SK-N-SH (cell line): ENCODE data around the gene D2HGDH. TPM values are rescaled to one million over a fixed set of nuclear protein-coding genes. Genes with fewer than 3 reads are reported as not detected.

Experiments
- CTCF ChIA-PET: fragments of 300-600, 350-600 bp; formaldehyde crosslinking; extraction: SDS; loops from one replicate; lab custom pipeline; 2021; lab: Yijun Ruan, JAX
- POLR2A ChIA-PET: fragments of 350-600 bp; sonication (Branson Sonifier 250); formaldehyde crosslinking; extraction: SDS; loops from one replicate; lab custom pipeline; 2020; ENCODE audit warnings: antibody characterized with exemption, inconsistent platforms; lab: Yijun Ruan, JAX
- DNase-seq: peaks from one replicate; pipeline ENCODE4 v3.0.0; 2012
- H2AFZ ChIP-seq: fragments of 200-600 bp; sonication (generic); 2 replicates; pipeline ENCODE4 v1.8.1; 2016; ENCODE audit warnings: antibody characterized with exemption, mild to moderate bottlenecking, low read depth
- H3F3A ChIP-seq: fragments of 200-600 bp; sonication (generic); replicated peaks from 2 replicates; pipeline ENCODE3; 2016; ENCODE audit warnings: antibody characterized with exemption, mild to moderate bottlenecking; ENCODE audit not compliant: insufficient read depth
- H3K27ac ChIP-seq, 2 experiments: fragments of 200-500 bp in 1 of 2; fragments of 200-600 bp in 1 of 2; sonication (Bioruptor generic) in 1 of 2; sonication (generic), shearing (Covaris generic) in 1 of 2; 2 replicates each; pipeline versions ENCODE4 v1.5.1 to v1.6.1; 2014 to 2016; ENCODE audit warnings: low read depth in 2 of 2, inconsistent platforms in 1 of 2, low read length in 1 of 2, mild to moderate bottlenecking in 1 of 2, mixed read lengths in 1 of 2
- H3K27me3 ChIP-seq: fragments of 200-600 bp; sonication (generic), shearing (Covaris generic); 2 replicates; pipeline ENCODE4 v1.6.1; 2016; ENCODE audit warnings: mixed run types; ENCODE audit not compliant: insufficient read depth
- H3K36me3 ChIP-seq, 2 experiments: fragments of 200-500 bp in 1 of 2; fragments of 200-600 bp in 1 of 2; sonication (Bioruptor generic) in 1 of 2; sonication (generic) in 1 of 2; replicated peaks in 1 of 2; 2 replicates each; pipeline versions ENCODE3 to v1.5.1; 2014 to 2016; ENCODE audit warnings: low read length in 1 of 2, mild to moderate bottlenecking in 1 of 2; ENCODE audit not compliant: insufficient read depth in 2 of 2, control insufficient read depth in 1 of 2
- H3K4me1 ChIP-seq, 2 experiments: fragments of 200-500 bp in 1 of 2; fragments of 200-600 bp in 1 of 2; sonication (Bioruptor generic) in 1 of 2; sonication (generic), shearing (Covaris generic) in 1 of 2; 2 replicates each; pipeline versions ENCODE4 v1.5.1 to v1.6.1; 2014 to 2016; ENCODE audit warnings: low read depth in 1 of 2, low read length in 1 of 2, mixed run types in 1 of 2; ENCODE audit not compliant: insufficient read depth in 2 of 2, control insufficient read depth in 1 of 2
- H3K4me2 ChIP-seq: fragments of 200-600 bp; sonication (generic), shearing (Covaris generic); 2 replicates; pipeline ENCODE4 v1.6.1; 2017; ENCODE audit warnings: mixed run types
- H3K4me3 ChIP-seq, 2 experiments: fragments of 200-500 bp in 1 of 2; fragments of 200-600 bp in 1 of 2; sonication (Bioruptor generic) in 1 of 2; sonication (generic), shearing (Covaris generic) in 1 of 2; 2 replicates each; pipeline versions ENCODE4 v1.5.1 to v1.8.1; 2014 to 2016; ENCODE audit warnings: low read depth in 2 of 2, inconsistent platforms in 1 of 2, low read length in 1 of 2, mild to moderate bottlenecking in 1 of 2, mixed read lengths in 1 of 2, moderate library complexity in 1 of 2
- H3K79me2 ChIP-seq: fragments of 200-600 bp; sonication (generic); 2 replicates; pipeline ENCODE4 v1.8.1; 2017; ENCODE audit warnings: mild to moderate bottlenecking; ENCODE audit not compliant: insufficient read depth
- H3K9ac ChIP-seq: fragments of 200-600 bp; sonication (generic); 2 replicates; pipeline ENCODE4 v1.6.1; 2017; ENCODE audit warnings: mixed run types
- H3K9me2 ChIP-seq: fragments of 200-600 bp; sonication (generic); 2 replicates; pipeline ENCODE4 v1.6.1; 2017; ENCODE audit warnings: mixed run types
- H3K9me3 ChIP-seq: fragments of 200-600 bp; sonication (generic); 2 replicates; pipeline ENCODE4 v1.6.1; 2017; ENCODE audit warnings: mixed run types, mild to moderate bottlenecking, moderate library complexity
- H4K20me1 ChIP-seq: fragments of 200-600 bp; sonication (generic); 2 replicates; pipeline ENCODE4 v1.6.1; 2017; ENCODE audit warnings: mild to moderate bottlenecking, mixed run types; ENCODE audit not compliant: insufficient read depth
- ELF1 ChIP-seq: IDR thresholded peaks from 2 replicates; pipeline ENCODE4 v1.4.0; 2012
- EP300 ChIP-seq, 2 experiments: IDR thresholded peaks; 2 replicates each; pipeline versions ENCODE4 v1.4.0 to v1.6.1; 2012; ENCODE audit warnings: borderline replicate concordance in 1 of 2, low read depth in 1 of 2, low read length in 1 of 2
- FOXJ3 ChIP-seq: sonication (generic); formaldehyde crosslinking; IDR thresholded peaks from 2 replicates; pipeline ENCODE4 v1.5.1; 2020; ENCODE audit warnings: mild to moderate bottlenecking, missing genetic modification reagents
- GATA2 ChIP-seq: sonication (generic); formaldehyde crosslinking; IDR thresholded peaks from 2 replicates; pipeline ENCODE4 v1.5.0; 2020; ENCODE audit warnings: mild to moderate bottlenecking, missing genetic modification reagents
- IRF3 ChIP-seq: fragments of 150-350 bp; IDR thresholded peaks from 2 replicates; pipeline ENCODE4 v1.6.1; 2016; ENCODE audit warnings: mild to moderate bottlenecking, low read depth, low read length
- MEF2A ChIP-seq: IDR thresholded peaks from 2 replicates; pipeline ENCODE4 v1.4.0; 2012; ENCODE audit warnings: low read depth, borderline replicate concordance
- POLR2AphosphoS5 ChIP-seq: IDR thresholded peaks from 2 replicates; pipeline ENCODE4 v1.6.1; 2012; ENCODE audit warnings: low read depth, low read length
- RCOR1 ChIP-seq: fragments of 150-350 bp; IDR thresholded peaks from 2 replicates; pipeline ENCODE4 v1.6.1; 2017; ENCODE audit warnings: antibody characterized with exemption, low read length
- REST ChIP-seq: IDR thresholded peaks from 2 replicates; pipeline ENCODE4 v1.6.1; 2012; ENCODE audit warnings: mild to moderate bottlenecking, low read depth, low read length, moderate library complexity
- RXRA ChIP-seq: IDR thresholded peaks from 2 replicates; pipeline ENCODE4 v1.4.0; 2012; ENCODE audit warnings: low read depth, mild to moderate bottlenecking, borderline replicate concordance
- TCF12 ChIP-seq: IDR thresholded peaks from 2 replicates; pipeline ENCODE4 v1.4.0; 2012
- TEAD4 ChIP-seq: IDR thresholded peaks from 2 replicates; pipeline ENCODE4 v1.4.0; 2012; ENCODE audit warnings: mild to moderate bottlenecking, borderline replicate concordance; ENCODE audit not compliant: insufficient read depth
- YY1 ChIP-seq: IDR thresholded peaks from 2 replicates; pipeline ENCODE4 v1.4.0; 2012; ENCODE audit warnings: low read depth, mild to moderate bottlenecking
- ZBTB33 ChIP-seq: IDR thresholded peaks from 2 replicates; pipeline ENCODE4 v1.4.0; 2012; ENCODE audit warnings: low read depth, borderline replicate concordance
- WGBS: methylation state at CpG from one replicate; pipeline ENCODE4 v1.1.6; 2017; ENCODE audit warnings: low lambda C conversion rate; 5-methylcytosine and 5-hydroxymethylcytosine counted together
- polyA plus RNA-seq, 3 experiments: library from polyadenylated mRNA; depleted of rRNA; stranded (reverse); fragments of >200 nt; gene quantifications; 2 replicates each; pipeline ENCODE4 v1.2.3, GENCODE V29; 2012

Gene D2HGDH
- polyA plus RNA-seq, 1 of the 3 experiments (the other 2 are of a cell fraction), result 36.3 TPM

GRCh38 chr2:241748468-241749256, 14.2 kb downstream of the D2HGDH start:
- POLR2A ChIA-PET, result no interaction called here
- CTCF ChIA-PET, result no interaction called here

More at GRCh38 chr2:241748468-241749256, 14.2 kb downstream of the D2HGDH start:
- H3K4me2 ChIP-seq, result no peak overlapping the region
- 89% methylated on average over 16 of the region's 32 CpGs for WGBS
- no peak overlapping the region for H3K27ac ChIP-seq
- no peaks in the 10 kb centered on the region for H3K27me3 ChIP-seq
- no peaks in the 10 kb centered on the region for H4K20me1 ChIP-seq
- TF ChIP-seq YY1 (no peak), FOXJ3 (CRISPR knock-in tag) (no peak), RCOR1 (no peak), TCF12 (no peak), POLR2AphosphoS5 (no peak), IRF3 (no peak), RXRA (no peak), ELF1 (no peak), REST (no peak), TEAD4 (no peak), EP300 (IDR thresholded peaks at IDR 0.05; ENCODE audit: borderline replicate concordance in 1 of 2, low read depth in 1 of 2, low read length in 1 of 2) (no peak), ZBTB33 (no peak), MEF2A (no peak), GATA2 (CRISPR knock-in tag) (no peak)
- H3K79me2 ChIP-seq, result no peaks in the 10 kb centered on the region; the same call in 1 of the 2 replicates
- peaks cover 28 to 40% of the 10 kb centered on the region in 2 experiments for H3K36me3 ChIP-seq
- no peak overlapping the region for H2AFZ ChIP-seq
- no peaks in the 10 kb centered on the region for H3K9me2 ChIP-seq
- H3K4me1 ChIP-seq, result no peaks in the 10 kb centered on the region
- DNase-seq, result no peak
- H3K9ac ChIP-seq, result no peak overlapping the region
- H3K9me3 ChIP-seq, result no peaks in the 10 kb centered on the region
- no peak overlapping the region for H3K4me3 ChIP-seq
- no peaks in the 10 kb centered on the region for H3F3A ChIP-seq
